ENCODE results near the gene C1QTNF6.
A peak's percentile ranks its signal among the peaks of the same experiment; 100 is the strongest.
"Not testable (repeated sequence)": the region's sequence is repeated elsewhere in the genome, so short reads cannot be mapped to it uniquely, and the experiment has no call there.

Gene C1QTNF6

DNA sequence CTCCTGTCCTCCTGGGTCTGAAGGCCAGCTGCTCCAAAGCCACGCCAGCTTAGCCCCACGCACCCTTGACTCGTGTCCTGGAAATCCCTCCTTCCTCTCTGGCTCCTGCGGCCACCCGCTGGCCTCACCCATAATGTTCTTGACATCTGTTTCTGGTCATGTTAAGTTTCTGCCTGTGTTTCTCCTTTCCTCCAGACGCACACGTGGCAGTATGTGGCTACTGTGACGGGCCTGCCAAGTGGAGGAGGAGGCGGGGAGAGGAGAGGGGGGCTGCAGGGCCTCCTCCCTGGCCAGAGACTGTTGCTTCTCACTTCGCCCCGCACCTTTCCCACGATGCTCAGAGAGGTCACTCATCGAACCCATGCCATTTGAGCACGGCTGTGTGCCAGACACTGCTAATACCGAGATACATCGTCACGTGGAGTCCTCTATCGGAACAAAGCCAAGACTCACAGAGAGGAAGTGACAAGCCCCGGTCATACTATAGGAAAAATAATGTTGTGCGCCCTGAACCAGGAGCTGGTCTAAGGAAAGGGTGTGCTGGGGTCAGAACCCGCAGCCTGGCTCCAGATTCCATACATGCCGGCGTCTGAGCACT, 11.5 kb downstream of the C1QTNF6 start:
- DNase-seq (ENCODE audit: low spot score), result no peak

- no peak for DNase-seq (ENCODE audit: low spot score)
Observed at GRCh38 chr22:37175414-37176281, 12.4 kb downstream of the C1QTNF6 start.

- no peak for DNase-seq (ENCODE audit: low spot score)
Observed at GRCh38 chr22:37174964-37175363, 13.1 kb downstream of the C1QTNF6 start.

GRCh38 chr22:37173709-37174108, 14.3 kb downstream of the C1QTNF6 start:
- DNase-seq (ENCODE audit: low spot score), result no peak

GRCh38 chr22:37172266-37173245, 15.5 kb downstream of the C1QTNF6 start:
- DNase-seq (ENCODE audit: low spot score), result no peak

GRCh38 chr22:37171662-37172061, 16.4 kb downstream of the C1QTNF6 start:
- DNase-seq (ENCODE audit: low spot score), result no peak

DNA sequence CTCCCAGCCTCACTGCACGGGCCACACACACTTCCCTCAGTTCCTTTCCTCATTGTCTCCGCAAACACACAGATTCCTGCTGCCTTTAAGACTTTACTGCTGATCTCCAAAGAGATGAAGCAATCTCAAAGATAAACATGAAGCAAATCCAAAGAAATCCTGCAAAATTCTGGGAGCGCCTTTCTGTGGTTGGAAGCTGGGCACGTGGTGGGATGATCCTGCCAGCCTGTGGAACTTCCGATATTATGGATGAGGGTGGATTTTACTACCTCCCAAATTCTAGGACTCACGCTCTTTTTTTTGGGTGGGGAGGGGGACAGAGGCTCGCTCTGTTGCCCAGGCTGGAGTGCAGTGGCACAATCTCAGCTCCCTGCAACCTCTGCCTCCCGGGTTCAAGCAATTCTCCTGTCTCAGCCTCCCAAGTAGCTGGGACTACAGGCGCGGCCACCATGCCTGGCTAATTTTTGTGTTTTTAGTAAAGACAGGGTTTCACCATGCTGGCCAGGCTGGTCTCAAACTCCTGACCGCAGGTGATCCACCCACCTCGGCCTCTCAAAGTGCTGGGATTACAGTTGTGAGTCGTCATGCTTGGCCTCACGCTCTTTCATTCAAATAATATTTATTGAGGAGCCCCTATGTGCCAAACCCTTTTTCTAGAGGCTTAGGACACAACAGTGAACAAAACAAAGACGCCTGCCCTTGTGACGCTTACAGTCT, 17.2 kb downstream of the C1QTNF6 start:
- not testable (repeated sequence) for DNase-seq (ENCODE audit: low spot score)

DNA sequence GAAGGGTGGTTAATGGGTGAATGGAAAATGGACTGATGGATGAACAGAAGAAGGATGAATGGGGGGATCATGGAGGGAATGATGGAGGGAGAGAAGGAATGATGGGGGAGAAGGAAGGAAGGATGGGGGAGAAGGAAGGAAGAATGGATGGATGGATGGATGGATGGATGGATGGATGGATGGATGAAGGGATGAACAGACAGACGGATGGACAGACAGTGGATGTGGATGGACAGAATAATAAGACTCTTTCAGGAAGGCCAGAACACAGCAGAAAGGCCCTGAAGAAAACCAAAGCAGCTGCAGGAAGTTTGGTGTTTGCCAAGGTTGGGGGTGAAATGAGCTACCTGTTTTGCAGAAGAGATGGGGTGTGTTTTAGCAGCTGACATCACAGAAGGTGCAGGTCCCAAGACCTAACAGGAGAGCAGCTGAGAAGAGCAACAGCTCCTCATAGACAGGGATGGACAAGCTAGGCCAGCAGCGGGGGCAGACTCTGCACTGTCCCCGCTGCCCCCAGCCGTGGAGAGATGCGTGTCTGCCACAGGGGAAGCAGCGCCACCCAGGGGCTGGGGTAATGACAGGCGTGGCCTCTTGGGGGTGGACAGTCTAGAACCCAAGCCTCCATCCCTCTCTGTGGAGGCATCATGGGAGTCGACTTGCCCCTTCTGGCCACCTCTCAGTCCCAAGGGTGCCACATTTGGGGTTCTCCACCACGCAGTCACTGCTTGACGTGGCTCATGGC, 17.9 kb downstream of the C1QTNF6 start:
- DNase-seq (ENCODE audit: low spot score), result no peak

- DNase-seq (ENCODE audit: low spot score), result no peak
Observed at GRCh38 chr22:37169406-37169805, 18.6 kb downstream of the C1QTNF6 start.

- no peak for DNase-seq (ENCODE audit: low spot score)
Observed at GRCh38 chr22:37167981-37168647, 19.9 kb downstream of the C1QTNF6 start.

GRCh38 chr22:37167176-37167980, 20.7 kb downstream of the C1QTNF6 start:
- no peak for DNase-seq (ENCODE audit: low spot score)

- peak; percentile 71 for DNase-seq (ENCODE audit: low spot score)
Observed at GRCh38 chr22:37166675-37167066, 21.4 kb downstream of the C1QTNF6 start.

- no peak for DNase-seq (ENCODE audit: low spot score)
Observed at GRCh38 chr22:37165940-37166674, 21.9 kb downstream of the C1QTNF6 start.

DNA sequence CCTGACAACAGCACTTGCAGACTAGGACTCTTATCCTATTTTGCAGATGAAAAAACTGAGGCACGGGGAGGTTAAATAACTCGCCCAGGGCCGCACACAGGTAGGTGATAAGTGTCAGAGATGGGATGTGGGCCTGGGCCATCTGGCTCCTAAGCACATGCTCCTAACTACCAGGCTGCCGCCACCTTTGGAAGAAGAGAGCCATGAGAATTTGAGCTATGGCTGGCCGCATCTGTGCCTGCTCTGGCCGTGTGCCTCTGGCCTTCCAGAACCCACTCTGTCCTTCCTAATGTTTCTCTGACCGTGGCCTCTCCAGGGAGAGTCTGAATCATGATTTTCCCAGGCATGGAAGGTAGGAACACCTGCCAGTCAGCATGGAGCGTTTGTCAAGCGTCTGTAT, 23.0 kb downstream of the C1QTNF6 start:
- DNase-seq (ENCODE audit: low spot score), result no peak

DNA sequence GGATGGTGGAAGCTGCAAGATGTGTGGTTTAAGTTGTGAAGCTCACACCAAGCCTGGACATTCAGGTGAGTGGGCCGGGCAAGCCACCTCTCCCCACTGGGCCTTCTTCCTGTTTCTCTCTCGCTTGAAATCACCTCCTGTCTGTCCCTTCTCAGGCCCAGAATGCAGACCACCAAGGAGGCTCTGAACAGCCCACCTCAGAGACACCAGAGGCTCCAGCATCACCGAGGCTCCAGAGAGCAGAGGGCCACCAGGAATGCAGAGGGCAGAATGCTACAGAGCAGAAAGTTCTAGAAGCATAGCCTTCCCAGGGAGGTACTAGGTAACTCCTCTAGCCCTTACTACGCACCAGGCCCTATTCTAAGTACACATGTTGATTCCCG, 23.6 kb downstream of the C1QTNF6 start:
- DNase-seq (ENCODE audit: low spot score), result no peak

- no peak for DNase-seq (ENCODE audit: low spot score)
Observed at GRCh38 chr22:37163575-37164504, 24.2 kb downstream of the C1QTNF6 start.

DNA sequence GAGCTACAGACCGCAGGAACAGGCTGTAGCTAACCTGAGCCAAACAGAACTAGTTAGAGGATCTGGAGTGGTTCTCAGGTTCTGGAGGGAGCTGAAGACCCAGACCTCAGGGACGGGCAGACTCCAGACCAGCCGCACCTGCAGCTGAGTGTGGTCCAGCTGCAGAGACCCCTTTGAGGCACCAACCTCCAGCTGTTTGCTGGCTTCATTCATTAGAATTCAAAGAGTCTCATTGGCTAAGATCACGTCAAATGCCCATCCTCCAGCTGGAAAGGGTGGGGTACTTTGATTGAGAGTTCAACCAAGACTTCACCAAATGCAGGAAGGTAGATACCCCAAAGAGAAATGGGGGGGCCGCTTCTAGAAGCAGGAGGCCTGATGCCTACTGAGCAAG, 25.0 kb downstream of the C1QTNF6 start:
- no peak for DNase-seq (ENCODE audit: low spot score)

Data from RKO (cell line).